ENCODE measurements around the gene SHC2. TPM values are rescaled to one million over a fixed set of nuclear protein-coding genes. Genes with fewer than 3 reads are reported as not detected.

The SHC2 gene
- total RNA-seq, 1 experiment from 2014 or later, result 1.1 TPM

- POLR2A ChIA-PET (ENCODE audit: low non-redundant PET), result no interaction called here
Observed at GRCh38 chr19:455851-456546, 4.8 kb downstream of the SHC2 start.

DNA sequence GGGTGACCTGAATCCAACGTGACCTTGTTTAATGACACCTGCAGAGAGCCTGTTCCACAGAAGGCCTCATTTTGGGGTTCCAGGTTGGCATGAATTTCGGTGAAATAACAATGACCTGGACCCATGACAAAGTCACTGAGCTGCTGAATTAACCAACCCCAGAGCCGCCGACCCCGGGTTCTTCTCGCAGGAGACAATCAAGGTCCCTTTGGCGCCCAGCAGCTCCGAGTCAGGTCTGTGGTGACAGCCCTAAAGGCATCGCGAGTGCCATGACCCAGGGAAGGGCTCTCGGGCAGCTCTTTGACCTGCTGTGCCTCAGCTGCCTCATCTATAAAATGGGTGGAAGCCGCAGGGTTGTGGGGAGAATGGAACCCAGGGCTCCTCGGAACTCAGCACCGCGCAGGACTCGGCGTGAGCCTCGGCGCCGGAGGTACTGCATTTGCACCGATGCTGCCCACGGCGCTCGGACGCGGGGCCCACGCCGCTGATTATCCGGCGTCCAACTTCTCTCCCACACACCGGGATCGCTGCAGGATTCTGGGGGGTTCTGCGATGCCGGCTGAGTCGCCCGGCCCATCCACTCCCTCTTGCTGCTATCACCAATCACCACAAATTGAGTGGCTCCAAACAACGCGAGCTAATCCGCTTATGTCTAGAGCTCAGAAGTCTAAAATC is 5.7 kb downstream of the SHC2 start:
- POLR2A ChIA-PET (ENCODE audit: low non-redundant PET), result no interaction called here
- DNase-seq (ENCODE audit: low spot score), result no peak
- TF ChIP-seq CTCF (conservative IDR thresholded peaks at IDR 0.05; ENCODE audit: low read depth, low read length), result no peak
- no peak for TF ChIP-seq EZH2 (IDR thresholded peaks at IDR 0.05; ENCODE audit: borderline replicate concordance, low read depth, low read length, poor library complexity, severe bottlenecking)
- no peaks in the 10 kb centered on the region for H3K4me1 ChIP-seq (ENCODE audit: insufficient read depth, low read length, poor library complexity, severe bottlenecking)
- H3K27ac ChIP-seq (ENCODE audit: low read depth, low read length, poor library complexity, severe bottlenecking), result no peak overlapping the region
- BruUV-seq (replicated peaks), result no TSS peak
- H3K27me3 ChIP-seq (replicated peaks; ENCODE audit: insufficient read depth, low read depth, low read length, poor library complexity), result peaks cover 5% of the 10 kb centered on the region
- no peaks in the 10 kb centered on the region for H3K36me3 ChIP-seq (ENCODE audit: insufficient read depth, low read length, poor library complexity, severe bottlenecking)
- intact Hi-C loops (cut with micrococcal nuclease; ENCODE audit: unreplicated experiment), result no loop called here
- H3K4me3 ChIP-seq (ENCODE audit: low read depth, low read length, poor library complexity, severe bottlenecking), result no peak overlapping the region
- CTCF ChIA-PET, result no interaction called here
- H3K9me3 ChIP-seq (ENCODE audit: low read depth, low read length, poor library complexity, severe bottlenecking), result no peaks in the 10 kb centered on the region

More at GRCh38 chr19:455851-456546, 4.8 kb downstream of the SHC2 start:
- H3K4me3 ChIP-seq (ENCODE audit: low read depth, low read length, poor library complexity, severe bottlenecking), result no peak overlapping the region
- no peaks in the 10 kb centered on the region for H3K36me3 ChIP-seq (ENCODE audit: insufficient read depth, low read length, poor library complexity, severe bottlenecking)
- TF ChIP-seq CTCF (conservative IDR thresholded peaks at IDR 0.05; ENCODE audit: low read depth, low read length) (no peak), EZH2 (IDR thresholded peaks at IDR 0.05; ENCODE audit: borderline replicate concordance, low read depth, low read length, poor library complexity, severe bottlenecking) (no peak)
- H3K4me1 ChIP-seq (ENCODE audit: insufficient read depth, low read length, poor library complexity, severe bottlenecking), result no peaks in the 10 kb centered on the region
- H3K9me3 ChIP-seq (ENCODE audit: low read depth, low read length, poor library complexity, severe bottlenecking), result no peaks in the 10 kb centered on the region
- intact Hi-C loops (cut with micrococcal nuclease; ENCODE audit: unreplicated experiment), result no loop called here
- DNase-seq (ENCODE audit: low spot score), result no peak
- H3K27me3 ChIP-seq (replicated peaks; ENCODE audit: insufficient read depth, low read depth, low read length, poor library complexity), result peaks cover 6% of the 10 kb centered on the region
- BruUV-seq (replicated peaks), result no TSS peak
- CTCF ChIA-PET, result no interaction called here
- H3K27ac ChIP-seq (ENCODE audit: low read depth, low read length, poor library complexity, severe bottlenecking), result no peak overlapping the region

DNA sequence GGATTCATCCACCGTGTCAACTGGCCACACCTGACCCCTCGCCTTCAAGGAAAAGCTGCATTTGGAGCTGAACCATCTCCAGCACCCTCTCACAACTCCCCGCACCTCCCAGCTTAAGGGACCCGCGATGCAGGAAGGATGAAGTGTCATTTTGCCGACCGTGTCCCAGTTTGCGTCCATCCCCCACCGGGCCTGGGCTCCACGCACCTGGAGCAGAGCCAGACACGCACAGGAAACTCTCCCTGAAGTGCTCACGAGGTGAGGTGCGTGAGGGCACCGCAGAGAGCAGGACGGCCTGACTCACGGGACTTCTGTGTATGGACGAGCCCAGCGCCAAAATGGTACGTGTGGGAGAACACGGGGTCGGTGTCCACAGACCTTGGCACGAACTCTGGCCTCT is 7.2 kb downstream of the SHC2 start:
- Histone ChIP-seq H3K4me1 (ENCODE audit: insufficient read depth, low read length, poor library complexity, severe bottlenecking) (no peaks in the 10 kb centered on the region), H3K36me3 (ENCODE audit: insufficient read depth, low read length, poor library complexity, severe bottlenecking) (no peaks in the 10 kb centered on the region), H3K27ac (ENCODE audit: low read depth, low read length, poor library complexity, severe bottlenecking) (no peak overlapping the region), H3K27me3 (replicated peaks; ENCODE audit: insufficient read depth, low read depth, low read length, poor library complexity) (no peaks in the 10 kb centered on the region), H3K9me3 (ENCODE audit: low read depth, low read length, poor library complexity, severe bottlenecking) (no peaks in the 10 kb centered on the region), H3K4me3 (ENCODE audit: low read depth, low read length, poor library complexity, severe bottlenecking) (no peak overlapping the region)
- DNase-seq (ENCODE audit: low spot score), result no peak
- ChIA-PET POLR2A (ENCODE audit: low non-redundant PET) (no interaction called here), CTCF (no interaction called here)
- intact Hi-C loops (cut with micrococcal nuclease; ENCODE audit: unreplicated experiment), result no loop called here
- no TSS peak for BruUV-seq (replicated peaks)
- TF ChIP-seq CTCF (conservative IDR thresholded peaks at IDR 0.05; ENCODE audit: low read depth, low read length) (no peak), EZH2 (IDR thresholded peaks at IDR 0.05; ENCODE audit: borderline replicate concordance, low read depth, low read length, poor library complexity, severe bottlenecking) (no peak)
